HEK293 (cell line): ENCODE measurements around the gene TDRD5.

Source experiments
- CTCF ChIA-PET: fragments of 350-600 bp; formaldehyde crosslinking; extraction: SDS; loops from one replicate; lab custom pipeline; 2021; ENCODE audit warnings: antibody characterized with exemption; lab: Yijun Ruan, JAX
- POLR2A ChIA-PET: fragments of 300-600 bp; formaldehyde crosslinking; extraction: SDS; loops from one replicate; lab custom pipeline; 2020; ENCODE audit warnings: antibody characterized with exemption, inconsistent platforms; lab: Yijun Ruan, JAX
- H3K27ac ChIP-seq: fragments of 200-500 bp; sonication (Bioruptor generic); 2 replicates; pipeline ENCODE4 v1.5.1; 2014; ENCODE audit warnings: low read depth, low read length, control low read depth, inconsistent platforms; ENCODE audit errors: extremely low read depth
- H3K36me3 ChIP-seq, 2 experiments: fragments of 200-500 bp in 1 of 2; sonication (Bioruptor generic) in 1 of 2; 1 replicate in 1 of 2; 2 replicates in 1 of 2; pipeline ENCODE4 v1.5.1; 2014 to 2017; ENCODE audit warnings: inconsistent platforms in 2 of 2, low read length in 2 of 2; ENCODE audit not compliant: control insufficient read depth in 2 of 2, insufficient read depth in 1 of 2
- H3K4me1 ChIP-seq: fragments of 200-500 bp; sonication (Bioruptor generic); 2 replicates; pipeline ENCODE4 v1.5.1; 2014; ENCODE audit warnings: mild to moderate bottlenecking, low read length, inconsistent platforms; ENCODE audit not compliant: control insufficient read depth, insufficient read depth
- H3K4me3 ChIP-seq: 2 replicates; pipeline ENCODE4 v1.5.1; 2011; ENCODE audit warnings: low read depth, mild to moderate bottlenecking, control low read depth, low read length, moderate library complexity
- H3K9me3 ChIP-seq: fragments of 200-500 bp; sonication (Bioruptor generic); 2 replicates; pipeline ENCODE4 v1.5.1; 2014; ENCODE audit warnings: low read depth, low read length, inconsistent platforms; ENCODE audit not compliant: control insufficient read depth, insufficient read depth
- EGR2 ChIP-seq: fragments of 450-650 bp; formaldehyde crosslinking; IDR thresholded peaks from 2 replicates; pipeline ENCODE4 v1.5.1; 2016; ENCODE audit warnings: low read depth, missing biosample characterization, missing genetic modification characterization
- GLIS1 ChIP-seq: fragments of 450-650 bp; formaldehyde crosslinking; IDR thresholded peaks from 2 replicates; pipeline ENCODE4 v1.5.1; 2016; ENCODE audit warnings: missing biosample characterization, missing genetic modification characterization
- KLF7 ChIP-seq: fragments of 450-650 bp; formaldehyde crosslinking; IDR thresholded peaks from 2 replicates; pipeline ENCODE4 v1.5.1; 2016; ENCODE audit warnings: missing biosample characterization, missing genetic modification characterization, borderline replicate concordance
- SP7 ChIP-seq: fragments of 450-650 bp; formaldehyde crosslinking; IDR thresholded peaks from 2 replicates; pipeline ENCODE4 v1.5.1; 2016; ENCODE audit warnings: missing biosample characterization, missing genetic modification characterization
- ZBTB1 ChIP-seq: fragments of 450-650 bp; formaldehyde crosslinking; IDR thresholded peaks from 2 replicates; pipeline ENCODE4 v1.5.1; 2016; ENCODE audit warnings: missing biosample characterization, missing genetic modification characterization
- ZBTB11 ChIP-seq: fragments of 450-650 bp; formaldehyde crosslinking; conservative IDR thresholded peaks from 2 replicates; pipeline ENCODE4 v1.5.1; 2016; ENCODE audit warnings: low read depth, missing biosample characterization, missing genetic modification characterization
- ZFHX2 ChIP-seq: fragments of 450-650 bp; formaldehyde crosslinking; conservative IDR thresholded peaks from 2 replicates; pipeline ENCODE4 v1.5.1; 2016; ENCODE audit warnings: missing biosample characterization, missing genetic modification characterization
- ZNF10 ChIP-seq: fragments of 450-650 bp; formaldehyde crosslinking; IDR thresholded peaks from 2 replicates; pipeline ENCODE4 v1.5.1; 2017; ENCODE audit warnings: missing biosample characterization, missing genetic modification characterization
- ZNF157 ChIP-seq: fragments of 450-650 bp; formaldehyde crosslinking; IDR thresholded peaks from 2 replicates; pipeline ENCODE4 v1.5.1; 2016; ENCODE audit warnings: missing biosample characterization, missing genetic modification characterization
- ZNF26 ChIP-seq: fragments of 450-650 bp; formaldehyde crosslinking; IDR thresholded peaks from 2 replicates; pipeline ENCODE4 v1.5.1; 2016; ENCODE audit warnings: missing biosample characterization, missing genetic modification characterization
- ZNF37A ChIP-seq: fragments of 450-650 bp; IDR thresholded peaks from 2 replicates; pipeline ENCODE4 v1.5.1; 2018; ENCODE audit warnings: missing biosample characterization, missing genetic modification characterization
- ZNF404 ChIP-seq: fragments of 450-650 bp; formaldehyde crosslinking; IDR thresholded peaks from 2 replicates; pipeline ENCODE4 v1.5.1; 2017; ENCODE audit warnings: missing biosample characterization, missing genetic modification characterization
- ZNF600 ChIP-seq: fragments of 450-650 bp; formaldehyde crosslinking; IDR thresholded peaks from 2 replicates; pipeline ENCODE4 v1.5.1; 2016; ENCODE audit warnings: missing biosample characterization, missing genetic modification characterization
- ZNF610 ChIP-seq: fragments of 450-650 bp; formaldehyde crosslinking; IDR thresholded peaks from 2 replicates; pipeline ENCODE4 v1.5.1; 2016; ENCODE audit warnings: missing biosample characterization, missing genetic modification characterization, borderline replicate concordance
- ZNF623 ChIP-seq: fragments of 450-650 bp; formaldehyde crosslinking; IDR thresholded peaks from 2 replicates; pipeline ENCODE4 v1.5.1; 2016; ENCODE audit warnings: missing biosample characterization, missing genetic modification characterization
- TF ChIP-seq, protein P1 (sequence below): fragments of 450-650 bp; formaldehyde crosslinking; IDR thresholded peaks from 2 replicates; pipeline ENCODE4 v1.5.1; 2016; ENCODE audit warnings: missing biosample characterization, missing genetic modification characterization
- TF ChIP-seq, protein P2 (sequence below): fragments of 450-650 bp; formaldehyde crosslinking; IDR thresholded peaks from 2 replicates; pipeline ENCODE4 v1.5.1; 2017; ENCODE audit warnings: missing biosample characterization, missing genetic modification characterization
- TF ChIP-seq, protein P3 (sequence below): fragments of 450-650 bp; IDR thresholded peaks from 2 replicates; pipeline ENCODE4 v1.5.1; 2018; ENCODE audit warnings: missing biosample characterization, missing genetic modification characterization

TDRD5 gene

GRCh38 chr1:179586107-179586823 is 5.4 kb upstream of the TDRD5 start (continued):
- TF ChIP-seq ZBTB11, result no peak

- Histone ChIP-seq H3K4me1 (no peaks in the 10 kb centered on the region), H3K4me3 (no peak overlapping the region), H3K36me3 (no peaks in the 10 kb centered on the region), H3K9me3 (no peaks in the 10 kb centered on the region), H3K27ac (no peak overlapping the region)
- TF ChIP-seq ZNF610 (no peak), KLF7 (tag by site-specific recombination) (no peak), ZNF157 (tag by site-specific recombination) (no peak), EGR2 (tag by site-specific recombination) (peak; percentile 63), ZNF404 (no peak), ZNF10 (tag by site-specific recombination) (no peak), ZNF600 (tag by site-specific recombination) (no peak), GLIS1 (no peak), ZNF623 (tag by site-specific recombination) (no peak), ZNF26 (tag by site-specific recombination) (no peak), ZBTB1 (tag by site-specific recombination) (no peak), ZFHX2 (tag by site-specific recombination) (peak; percentile 63), ZNF37A (tag by site-specific recombination) (no peak), SP7 (tag by site-specific recombination) (no peak)
- TF ChIP-seq, protein P1, sequence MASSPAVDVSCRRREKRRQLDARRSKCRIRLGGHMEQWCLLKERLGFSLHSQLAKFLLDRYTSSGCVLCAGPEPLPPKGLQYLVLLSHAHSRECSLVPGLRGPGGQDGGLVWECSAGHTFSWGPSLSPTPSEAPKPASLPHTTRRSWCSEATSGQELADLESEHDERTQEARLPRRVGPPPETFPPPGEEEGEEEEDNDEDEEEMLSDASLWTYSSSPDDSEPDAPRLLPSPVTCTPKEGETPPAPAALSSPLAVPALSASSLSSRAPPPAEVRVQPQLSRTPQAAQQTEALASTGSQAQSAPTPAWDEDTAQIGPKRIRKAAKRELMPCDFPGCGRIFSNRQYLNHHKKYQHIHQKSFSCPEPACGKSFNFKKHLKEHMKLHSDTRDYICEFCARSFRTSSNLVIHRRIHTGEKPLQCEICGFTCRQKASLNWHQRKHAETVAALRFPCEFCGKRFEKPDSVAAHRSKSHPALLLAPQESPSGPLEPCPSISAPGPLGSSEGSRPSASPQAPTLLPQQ (tag by site-specific recombination), result no peak
- TF ChIP-seq, protein P2, sequence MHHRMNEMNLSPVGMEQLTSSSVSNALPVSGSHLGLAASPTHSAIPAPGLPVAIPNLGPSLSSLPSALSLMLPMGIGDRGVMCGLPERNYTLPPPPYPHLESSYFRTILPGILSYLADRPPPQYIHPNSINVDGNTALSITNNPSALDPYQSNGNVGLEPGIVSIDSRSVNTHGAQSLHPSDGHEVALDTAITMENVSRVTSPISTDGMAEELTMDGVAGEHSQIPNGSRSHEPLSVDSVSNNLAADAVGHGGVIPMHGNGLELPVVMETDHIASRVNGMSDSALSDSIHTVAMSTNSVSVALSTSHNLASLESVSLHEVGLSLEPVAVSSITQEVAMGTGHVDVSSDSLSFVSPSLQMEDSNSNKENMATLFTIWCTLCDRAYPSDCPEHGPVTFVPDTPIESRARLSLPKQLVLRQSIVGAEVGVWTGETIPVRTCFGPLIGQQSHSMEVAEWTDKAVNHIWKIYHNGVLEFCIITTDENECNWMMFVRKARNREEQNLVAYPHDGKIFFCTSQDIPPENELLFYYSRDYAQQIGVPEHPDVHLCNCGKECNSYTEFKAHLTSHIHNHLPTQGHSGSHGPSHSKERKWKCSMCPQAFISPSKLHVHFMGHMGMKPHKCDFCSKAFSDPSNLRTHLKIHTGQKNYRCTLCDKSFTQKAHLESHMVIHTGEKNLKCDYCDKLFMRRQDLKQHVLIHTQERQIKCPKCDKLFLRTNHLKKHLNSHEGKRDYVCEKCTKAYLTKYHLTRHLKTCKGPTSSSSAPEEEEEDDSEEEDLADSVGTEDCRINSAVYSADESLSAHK, result no peak
- TF ChIP-seq, protein P3, sequence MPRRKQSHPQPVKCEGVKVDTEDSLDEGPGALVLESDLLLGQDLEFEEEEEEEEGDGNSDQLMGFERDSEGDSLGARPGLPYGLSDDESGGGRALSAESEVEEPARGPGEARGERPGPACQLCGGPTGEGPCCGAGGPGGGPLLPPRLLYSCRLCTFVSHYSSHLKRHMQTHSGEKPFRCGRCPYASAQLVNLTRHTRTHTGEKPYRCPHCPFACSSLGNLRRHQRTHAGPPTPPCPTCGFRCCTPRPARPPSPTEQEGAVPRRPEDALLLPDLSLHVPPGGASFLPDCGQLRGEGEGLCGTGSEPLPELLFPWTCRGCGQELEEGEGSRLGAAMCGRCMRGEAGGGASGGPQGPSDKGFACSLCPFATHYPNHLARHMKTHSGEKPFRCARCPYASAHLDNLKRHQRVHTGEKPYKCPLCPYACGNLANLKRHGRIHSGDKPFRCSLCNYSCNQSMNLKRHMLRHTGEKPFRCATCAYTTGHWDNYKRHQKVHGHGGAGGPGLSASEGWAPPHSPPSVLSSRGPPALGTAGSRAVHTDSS (tag by site-specific recombination), result no peak
- ChIA-PET CTCF (interaction anchor here (1.2 kb wide), 2 partner anchors 8 to 12 kb away, joined by 5 read pairs; no protein-coding TSS in a partner anchor), POLR2A (no interaction called here)
These were observed 4.3 kb upstream of the TDRD5 start for GRCh38 chr1:179587336-179587735.
